SJSA1 (cell line): ENCODE measurements around the gene ATP6V0A4. TPM values are rescaled to one million over a fixed set of nuclear protein-coding genes. Genes with fewer than 3 reads are reported as not detected.

Experiments
- DNase-seq, 2 experiments: peaks; one replicate each; pipeline ENCODE4 v3.0.0-alpha.2; 2015 to 2020; ENCODE audit warnings: low spot score in 2 of 2, low read depth in 1 of 2
- H3K27ac ChIP-seq: fragments of 250-450 bp; sonication (Bioruptor Pico); 2 replicates; pipeline ENCODE4 v1.5.1; 2020; ENCODE audit warnings: mild to moderate bottlenecking, moderate library complexity
- H3K27me3 ChIP-seq: fragments of 250-450 bp; sonication (Bioruptor Pico); replicated peaks from 2 replicates; pipeline ENCODE4 v1.5.1; 2020; ENCODE audit warnings: mild to moderate bottlenecking, moderate library complexity
- H3K36me3 ChIP-seq: fragments of 250-450 bp; sonication (Bioruptor Pico); 2 replicates; pipeline ENCODE4 v1.5.1; 2020; ENCODE audit warnings: mild to moderate bottlenecking
- H3K4me1 ChIP-seq: fragments of 250-450 bp; sonication (Bioruptor Pico); replicated peaks from 2 replicates; pipeline ENCODE4 v1.6.1; 2021; ENCODE audit warnings: mild to moderate bottlenecking
- H3K4me3 ChIP-seq: fragments of 250-450 bp; sonication (Bioruptor Pico); 2 replicates; pipeline ENCODE4 v1.5.1; 2020; ENCODE audit warnings: mild to moderate bottlenecking
- H3K9me3 ChIP-seq: fragments of 250-450 bp; sonication (Bioruptor Pico); replicated peaks from 2 replicates; pipeline ENCODE4 v1.5.1; 2020; ENCODE audit warnings: mild to moderate bottlenecking
- total RNA-seq: library from RNA; depleted of rRNA; stranded (reverse); fragments of >200 nt; shearing (Covaris generic); gene quantifications from 2 replicates; pipeline ENCODE4 v1.2.3, GENCODE V29; 2014; rRNA removed

The ATP6V0A4 gene
- total RNA-seq, 1 experiment from 2014 or later, result 0.21 TPM

GRCh38 chr7:138665669-138666140, 132.3 kb downstream of the ATP6V0A4 start:
- H3K4me3 ChIP-seq, result no peak overlapping the region
- H3K27ac ChIP-seq, result no peak overlapping the region
- DNase-seq, result no peak
- H3K36me3 ChIP-seq, result no peaks in the 10 kb centered on the region
- H3K27me3 ChIP-seq, result no peaks in the 10 kb centered on the region
- no peaks in the 10 kb centered on the region for H3K4me1 ChIP-seq
- no peaks in the 10 kb centered on the region for H3K9me3 ChIP-seq

- Histone ChIP-seq H3K4me3 (no peak overlapping the region), H3K9me3 (no peaks in the 10 kb centered on the region), H3K36me3 (no peaks in the 10 kb centered on the region), H3K4me1 (no peaks in the 10 kb centered on the region), H3K27me3 (no peaks in the 10 kb centered on the region), H3K27ac (no peak overlapping the region)
- no peak for DNase-seq
Measured at GRCh38 chr7:138665249-138665648, 132.7 kb downstream of the ATP6V0A4 start.

- DNase-seq, result no peak
- H3K27me3 ChIP-seq, result no peaks in the 10 kb centered on the region
- no peak overlapping the region for H3K27ac ChIP-seq
- 0 out of 2 replicates have a peak overlapping the region, but pooled peaks have one; percentile 15 for H3K4me3 ChIP-seq
- no peaks in the 10 kb centered on the region for H3K36me3 ChIP-seq
- H3K9me3 ChIP-seq, result no peaks in the 10 kb centered on the region
- no peaks in the 10 kb centered on the region for H3K4me1 ChIP-seq
Measured at GRCh38 chr7:138663725-138664710, 134.0 kb downstream of the ATP6V0A4 start.

- Histone ChIP-seq H3K9me3 (no peaks in the 10 kb centered on the region), H3K27me3 (no peaks in the 10 kb centered on the region), H3K4me1 (no peaks in the 10 kb centered on the region), H3K27ac (no peak overlapping the region), H3K4me3 (no peak overlapping the region), H3K36me3 (no peaks in the 10 kb centered on the region)
- DNase-seq, result no peak
Measured at GRCh38 chr7:138662991-138663320, 135.0 kb downstream of the ATP6V0A4 start.

GRCh38 chr7:138662076-138662990, 135.7 kb downstream of the ATP6V0A4 start:
- no peak for DNase-seq
- Histone ChIP-seq H3K9me3 (no peaks in the 10 kb centered on the region), H3K4me3 (no peak overlapping the region), H3K27me3 (no peaks in the 10 kb centered on the region), H3K36me3 (no peaks in the 10 kb centered on the region), H3K27ac (no peak overlapping the region), H3K4me1 (no peaks in the 10 kb centered on the region)

- H3K27ac ChIP-seq, result no peak overlapping the region
- H3K27me3 ChIP-seq, result no peaks in the 10 kb centered on the region
- no peaks in the 10 kb centered on the region for H3K36me3 ChIP-seq
- no peaks in the 10 kb centered on the region for H3K9me3 ChIP-seq
- no peak overlapping the region for H3K4me3 ChIP-seq
- DNase-seq, result no peak
- H3K4me1 ChIP-seq, result no peaks in the 10 kb centered on the region
Measured at GRCh38 chr7:138661069-138661635, 136.8 kb downstream of the ATP6V0A4 start.

GRCh38 chr7:138658889-138659288, 139.1 kb downstream of the ATP6V0A4 start:
- H3K27me3 ChIP-seq, result no peaks in the 10 kb centered on the region
- H3K4me1 ChIP-seq, result no peaks in the 10 kb centered on the region
- no peaks in the 10 kb centered on the region for H3K36me3 ChIP-seq
- H3K27ac ChIP-seq, result no peak overlapping the region
- DNase-seq, result no peak
- no peak overlapping the region for H3K4me3 ChIP-seq
- H3K9me3 ChIP-seq, result 0 out of 2 replicates have a peak, but pooled peaks cover 3% of the 10 kb centered on the region

GRCh38 chr7:138657854-138658386, 140.1 kb downstream of the ATP6V0A4 start:
- DNase-seq, result no peak
- no peaks in the 10 kb centered on the region for H3K27me3 ChIP-seq
- H3K4me3 ChIP-seq, result no peak overlapping the region
- 0 out of 2 replicates have a peak, but pooled peaks cover 3% of the 10 kb centered on the region for H3K9me3 ChIP-seq
- no peaks in the 10 kb centered on the region for H3K4me1 ChIP-seq
- H3K27ac ChIP-seq, result no peak overlapping the region
- no peaks in the 10 kb centered on the region for H3K36me3 ChIP-seq

GRCh38 chr7:138656952-138657351, 141.0 kb downstream of the ATP6V0A4 start:
- H3K36me3 ChIP-seq, result no peaks in the 10 kb centered on the region
- 0 out of 2 replicates have a peak, but pooled peaks cover 3% of the 10 kb centered on the region for H3K9me3 ChIP-seq
- no peak for DNase-seq
- H3K27ac ChIP-seq, result no peak overlapping the region
- no peaks in the 10 kb centered on the region for H3K27me3 ChIP-seq
- H3K4me1 ChIP-seq, result no peaks in the 10 kb centered on the region
- no peak overlapping the region for H3K4me3 ChIP-seq

Other genes with a start within 250 kb of the ATP6V0A4 start
- not detected in 2 replicates for gene SVOPL, start 96.8 kb downstream of the ATP6V0A4 start, total RNA-seq
- gene TMEM213, start 202 bp downstream of the ATP6V0A4 start, total RNA-seq, result not detected in 2 replicates
- gene KIAA1549, start 183.2 kb upstream of the ATP6V0A4 start, total RNA-seq, result 0.75 and 0.95 TPM in 2 replicates
- 7.5 and 15.2 TPM in 2 replicates for gene ZC3HAV1L, start 237.8 kb upstream of the ATP6V0A4 start, total RNA-seq